Right atrium auricular region (tissue), 2 donors: Measurements from ENCODE around the gene FGF14. TPM values are rescaled to one million over a fixed set of nuclear protein-coding genes. Genes with fewer than 3 reads are reported as not detected.

Experiments
- DNase-seq: peaks from one replicate; pipeline ENCODE4 v3.0.0-alpha.2; 2019; ENCODE audit warnings: low spot score
- H3K27ac ChIP-seq, 2 donors: fragments of 200-600 bp; sonication (generic); 1 replicate in 1 of 2; 2 replicates in 1 of 2; pipeline ENCODE4 v1.5.1; 2016 to 2019
- H3K27me3 ChIP-seq, 2 donors: fragments of 200-600 bp; sonication (generic); one replicate each; pipeline versions ENCODE4 v1.5.1 to v1.6.0; 2017 to 2019
- H3K36me3 ChIP-seq: fragments of 200-600 bp; sonication (generic); one replicate; pipeline ENCODE4 v1.5.1; 2016
- H3K4me1 ChIP-seq, 2 donors: fragments of 200-600 bp; sonication (generic); one replicate each; pipeline versions ENCODE4 v1.5.1 to v1.6.0; 2017 to 2019
- H3K4me3 ChIP-seq, 2 donors: fragments of 200-600 bp; sonication (generic); 1 replicate in 1 of 2; 2 replicates in 1 of 2; pipeline ENCODE4 v1.5.1; 2017 to 2019; ENCODE audit warnings: mild to moderate bottlenecking in 1 of 2, moderate library complexity in 1 of 2
- H3K9me3 ChIP-seq, 2 donors: fragments of 200-600 bp; sonication (generic); one replicate each; pipeline ENCODE4 v1.5.1; 2019
- CTCF ChIP-seq, 2 donors: fragments of 200-600 bp; sonication (generic); IDR thresholded peaks; one replicate each; pipeline ENCODE4 v1.5.1; 2019; ENCODE audit warnings: antibody characterized with exemption in 2 of 2
- total RNA-seq, 2 donors: library from RNA; depleted of rRNA; stranded (reverse); fragments of >200 nt; gene quantifications; one replicate each; pipeline ENCODE4 v1.1.0, GENCODE V29; 2016

FGF14 gene
- total RNA-seq, 2 donors from 2014 or later: 1.3 to 1.7 TPM

GRCh38 chr13:101915755-101916107 is 486.1 kb downstream of the FGF14 start:
- Histone ChIP-seq H3K27me3 (peaks cover 4 to 14% of the 10 kb centered on the region in 2 donors), H3K27ac (no peak overlapping the region), H3K4me3 (peak overlapping the region in 1 of 2 donors; percentile 53), H3K9me3 (no peaks in the 10 kb centered on the region), H3K36me3 (no peaks in the 10 kb centered on the region), H3K4me1 (peaks cover 0 to 30% of the 10 kb centered on the region in 2 donors)
- DNase-seq: no peak
- TF ChIP-seq CTCF (IDR thresholded peaks at IDR 0.05): no peak

DNA sequence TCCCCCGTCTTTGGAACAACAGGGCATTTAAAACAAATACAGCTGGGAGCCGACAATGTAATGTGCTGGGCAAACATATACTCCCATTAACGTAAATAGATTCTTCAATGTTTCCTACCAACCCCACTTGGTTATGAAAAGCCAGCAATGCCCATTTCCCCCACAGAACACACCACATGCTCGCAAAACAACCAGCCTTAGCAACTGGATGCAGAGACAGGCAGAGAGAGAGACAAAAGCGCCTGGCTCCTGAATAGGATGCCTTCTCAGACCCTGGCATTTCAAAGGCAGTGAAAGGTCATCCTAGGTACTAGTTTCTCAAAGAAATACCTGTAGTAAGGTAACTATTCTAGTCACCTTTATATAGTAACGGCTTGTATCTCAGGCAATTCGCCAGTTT is 486.5 kb downstream of the FGF14 start:
- no peak for TF ChIP-seq CTCF (IDR thresholded peaks at IDR 0.05)
- H3K4me1 ChIP-seq: peaks cover 0 to 30% of the 10 kb centered on the region in 2 donors
- H3K9me3 ChIP-seq: no peaks in the 10 kb centered on the region
- no peak overlapping the region for H3K4me3 ChIP-seq
- H3K36me3 ChIP-seq: no peaks in the 10 kb centered on the region
- no peak for DNase-seq
- H3K27me3 ChIP-seq: peaks cover 3 to 14% of the 10 kb centered on the region in 2 donors
- no peak overlapping the region for H3K27ac ChIP-seq

GRCh38 chr13:101911752-101912151 is 490.1 kb downstream of the FGF14 start:
- DNase-seq: no peak
- TF ChIP-seq CTCF (IDR thresholded peaks at IDR 0.05): no peak
- Histone ChIP-seq H3K27me3 (peaks cover 3 to 7% of the 10 kb centered on the region in 2 donors), H3K27ac (no peak overlapping the region), H3K4me3 (no peak overlapping the region), H3K36me3 (no peaks in the 10 kb centered on the region), H3K4me1 (peaks cover 0 to 10% of the 10 kb centered on the region in 2 donors), H3K9me3 (no peaks in the 10 kb centered on the region)

DNA sequence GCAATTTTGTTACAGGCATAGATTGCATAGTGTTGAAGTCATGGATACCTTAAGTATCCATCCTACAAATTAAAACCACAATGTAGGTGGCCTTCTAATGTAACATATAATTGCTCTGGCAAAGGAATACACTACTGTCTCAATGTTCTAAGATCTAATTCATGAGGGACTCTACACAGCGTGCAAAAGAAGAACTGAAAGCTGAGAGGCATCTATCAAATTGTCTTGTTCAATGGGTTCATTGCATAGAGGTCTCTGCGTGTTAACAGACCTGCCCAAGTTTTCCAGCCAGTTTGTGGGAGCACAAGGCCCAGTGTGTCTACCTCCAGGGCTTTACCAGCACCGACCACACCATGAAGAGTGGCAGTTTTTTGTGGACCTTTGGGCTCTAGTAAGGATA is 498.0 kb downstream of the FGF14 start:
- Histone ChIP-seq H3K4me3 (no peak overlapping the region), H3K36me3 (no peaks in the 10 kb centered on the region), H3K9me3 (no peaks in the 10 kb centered on the region), H3K4me1 (no peaks in the 10 kb centered on the region), H3K27ac (no peak overlapping the region), H3K27me3 (no peaks in the 10 kb centered on the region)
- no peak for DNase-seq
- TF ChIP-seq CTCF (IDR thresholded peaks at IDR 0.05): no peak

- Histone ChIP-seq H3K27ac (no peak overlapping the region), H3K4me3 (no peak overlapping the region), H3K27me3 (no peaks in the 10 kb centered on the region), H3K36me3 (no peaks in the 10 kb centered on the region), H3K4me1 (no peaks in the 10 kb centered on the region), H3K9me3 (no peaks in the 10 kb centered on the region)
- no peak for TF ChIP-seq CTCF (IDR thresholded peaks at IDR 0.05)
- no peak for DNase-seq
These were observed 503.2 kb downstream of the FGF14 start for GRCh38 chr13:101898676-101899075.

GRCh38 chr13:101896541-101896940 is 505.3 kb downstream of the FGF14 start:
- H3K27ac ChIP-seq: no peak overlapping the region
- H3K9me3 ChIP-seq: no peaks in the 10 kb centered on the region
- no peak for TF ChIP-seq CTCF (IDR thresholded peaks at IDR 0.05)
- H3K4me3 ChIP-seq: no peak overlapping the region
- H3K4me1 ChIP-seq: no peaks in the 10 kb centered on the region
- no peaks in the 10 kb centered on the region for H3K36me3 ChIP-seq
- no peaks in the 10 kb centered on the region for H3K27me3 ChIP-seq
- DNase-seq: no peak
